Loucy (cell line): Measurements from ENCODE around the gene NTN1.

Experiments used
- H2AFZ ChIP-seq: fragments of 200-600 bp; sonication (generic); 2 replicates; pipeline ENCODE4 v1.6.0; 2016; ENCODE audit warnings: antibody characterized with exemption, mild to moderate bottlenecking, low read length, moderate library complexity
- H3F3A ChIP-seq: fragments of 200-600 bp; 2 replicates; pipeline ENCODE4 v1.6.0; 2016; ENCODE audit warnings: antibody characterized with exemption, low read depth, mild to moderate bottlenecking
- H3K27me3 ChIP-seq: fragments of 200-600 bp; sonication (generic); 2 replicates; pipeline ENCODE4 v1.6.1; 2014; ENCODE audit warnings: low read length, mild to moderate bottlenecking; ENCODE audit not compliant: insufficient read depth, poor library complexity, severe bottlenecking
- H3K36me3 ChIP-seq: fragments of 200-600 bp; sonication (generic); 2 replicates; pipeline ENCODE4 v1.6.1; 2016; ENCODE audit warnings: low read length; ENCODE audit not compliant: insufficient read depth
- H3K4me1 ChIP-seq: fragments of 200-600 bp; sonication (generic); 2 replicates; pipeline ENCODE4 v1.5.1; 2014; ENCODE audit warnings: low read length, mild to moderate bottlenecking; ENCODE audit not compliant: insufficient read depth, poor library complexity, severe bottlenecking
- H3K4me2 ChIP-seq: fragments of 200-600 bp; sonication (generic); 2 replicates; pipeline ENCODE4 v1.6.0; 2014; ENCODE audit warnings: antibody characterized with exemption, low read length, low read depth, mild to moderate bottlenecking; ENCODE audit not compliant: poor library complexity, severe bottlenecking
- H3K4me3 ChIP-seq: fragments of 200-600 bp; sonication (generic); 2 replicates; pipeline ENCODE4 v1.5.1; 2014; ENCODE audit warnings: low read length, mild to moderate bottlenecking, mixed read lengths; ENCODE audit not compliant: poor library complexity, severe bottlenecking
- H3K79me2 ChIP-seq: fragments of 200-600 bp; sonication (generic); 2 replicates; pipeline ENCODE4 v1.6.1; 2014; ENCODE audit warnings: low read length; ENCODE audit not compliant: insufficient read depth
- H3K9ac ChIP-seq: fragments of 200-600 bp; sonication (generic); 2 replicates; pipeline ENCODE4 v1.6.0; 2014; ENCODE audit warnings: mild to moderate bottlenecking, low read depth, low read length, moderate library complexity; ENCODE audit not compliant: poor library complexity, severe bottlenecking
- H3K9me2 ChIP-seq: fragments of 200-600 bp; sonication (generic); replicated peaks from 2 replicates; pipeline ENCODE4 v1.6.1; 2016; ENCODE audit warnings: low read depth, low read length, mixed read lengths
- H3K9me3 ChIP-seq: fragments of 200-600 bp; sonication (generic); 2 replicates; pipeline ENCODE4 v1.6.1; 2014; ENCODE audit warnings: mild to moderate bottlenecking, antibody characterized with exemption, low read length, low read depth; ENCODE audit not compliant: insufficient read depth
- H4K20me1 ChIP-seq: fragments of 200-600 bp; sonication (generic); 2 replicates; pipeline ENCODE4 v1.6.0; 2014; ENCODE audit warnings: antibody characterized with exemption, low read length, mild to moderate bottlenecking; ENCODE audit not compliant: insufficient read depth, poor library complexity, severe bottlenecking
- CTCF ChIP-seq: fragments of 200-600 bp; sonication (generic); conservative IDR thresholded peaks from 2 replicates; pipeline ENCODE4 v1.5.1; 2014; ENCODE audit warnings: mild to moderate bottlenecking, antibody characterized with exemption, low read length
- EZH2phosphoT487 ChIP-seq: fragments of 200-600 bp; IDR thresholded peaks from 2 replicates; pipeline ENCODE4 v1.6.1; 2018; ENCODE audit warnings: antibody characterized with exemption, mild to moderate bottlenecking, moderate library complexity, borderline replicate concordance

NTN1 gene

GRCh38 chr17:9037736-9038135 is 16.4 kb downstream of the NTN1 start:
- H3K9ac ChIP-seq, result peak overlapping the region; percentile 71
- H3K36me3 ChIP-seq, result peaks cover 8% of the 10 kb centered on the region; the same call in 1 of the 2 replicates
- peaks cover 8% of the 10 kb centered on the region; the same call in 1 of the 2 replicates for H3K9me3 ChIP-seq
- H3K9me2 ChIP-seq, result no peaks in the 10 kb centered on the region
- peaks cover 4% of the 10 kb centered on the region; the same call in 1 of the 2 replicates for H3F3A ChIP-seq
- no peaks in the 10 kb centered on the region for H3K27me3 ChIP-seq
- H3K79me2 ChIP-seq, result no peaks in the 10 kb centered on the region
- H2AFZ ChIP-seq, result peak overlapping the region; percentile 65
- H3K4me3 ChIP-seq, result peak overlapping the region; percentile 57
- TF ChIP-seq EZH2phosphoT487 (no peak), CTCF (no peak)
- peak overlapping the region; percentile 74 for H3K4me2 ChIP-seq
- no peaks in the 10 kb centered on the region for H4K20me1 ChIP-seq
- H3K4me1 ChIP-seq, result peaks cover 28% of the 10 kb centered on the region

DNA sequence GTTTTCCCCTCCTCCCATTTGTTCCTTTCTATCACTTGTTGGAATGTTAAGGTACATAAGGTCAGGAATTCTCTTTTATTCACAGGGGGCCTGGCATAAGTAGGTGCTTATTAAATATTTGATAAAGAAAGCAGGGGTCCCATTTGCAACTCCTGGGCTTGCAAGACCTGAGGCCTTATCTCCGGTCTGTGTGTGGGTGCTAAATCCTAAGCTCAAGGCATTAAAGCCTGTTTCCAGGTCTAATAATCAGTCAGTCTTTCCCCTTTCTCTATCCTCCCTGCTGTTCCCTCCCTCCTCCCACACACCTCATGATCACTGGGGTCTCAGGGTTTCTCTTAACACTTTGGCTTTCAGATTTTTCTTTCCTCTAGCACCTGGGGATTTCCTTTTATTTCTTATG is 17.1 kb downstream of the NTN1 start:
- Histone ChIP-seq H4K20me1 (no peaks in the 10 kb centered on the region), H3K4me1 (peaks cover 28% of the 10 kb centered on the region), H3K36me3 (peaks cover 8% of the 10 kb centered on the region; the same call in 1 of the 2 replicates), H3K79me2 (no peaks in the 10 kb centered on the region), H3K4me3 (peak overlapping the region; percentile 57), H3K4me2 (peak overlapping the region; percentile 74), H3F3A (peaks cover 4% of the 10 kb centered on the region; the same call in 1 of the 2 replicates), H3K9me3 (peaks cover 8% of the 10 kb centered on the region; the same call in 1 of the 2 replicates), H3K9me2 (no peaks in the 10 kb centered on the region), H3K9ac (peak overlapping the region; percentile 71), H3K27me3 (no peaks in the 10 kb centered on the region), H2AFZ (no peak overlapping the region; the same call in 1 of the 2 replicates)
- TF ChIP-seq EZH2phosphoT487, result no peak

- no peaks in the 10 kb centered on the region for H3K9me2 ChIP-seq
- no peaks in the 10 kb centered on the region for H3K27me3 ChIP-seq
- H3K4me3 ChIP-seq, result no peak overlapping the region
- H3K9ac ChIP-seq, result no peak overlapping the region
- no peak overlapping the region for H2AFZ ChIP-seq
- no peaks in the 10 kb centered on the region for H4K20me1 ChIP-seq
- H3K4me1 ChIP-seq, result no peaks in the 10 kb centered on the region
- H3F3A ChIP-seq, result no peaks in the 10 kb centered on the region
- TF ChIP-seq EZH2phosphoT487 (no peak), CTCF (no peak)
- no peak overlapping the region for H3K4me2 ChIP-seq
- peaks cover 2% of the 10 kb centered on the region; the same call in 1 of the 2 replicates for H3K36me3 ChIP-seq
- H3K9me3 ChIP-seq, result peaks cover 1% of the 10 kb centered on the region; the same call in 1 of the 2 replicates
- H3K79me2 ChIP-seq, result no peaks in the 10 kb centered on the region
These were observed 23.6 kb downstream of the NTN1 start for GRCh38 chr17:9044772-9045463.
